ENCODE measurements around the gene PRDM5.

The PRDM5 gene

GRCh38 chr4:120824946-120825345 is 97.6 kb downstream of the PRDM5 start:
- POLR2A ChIA-PET: no interaction called here

DNA sequence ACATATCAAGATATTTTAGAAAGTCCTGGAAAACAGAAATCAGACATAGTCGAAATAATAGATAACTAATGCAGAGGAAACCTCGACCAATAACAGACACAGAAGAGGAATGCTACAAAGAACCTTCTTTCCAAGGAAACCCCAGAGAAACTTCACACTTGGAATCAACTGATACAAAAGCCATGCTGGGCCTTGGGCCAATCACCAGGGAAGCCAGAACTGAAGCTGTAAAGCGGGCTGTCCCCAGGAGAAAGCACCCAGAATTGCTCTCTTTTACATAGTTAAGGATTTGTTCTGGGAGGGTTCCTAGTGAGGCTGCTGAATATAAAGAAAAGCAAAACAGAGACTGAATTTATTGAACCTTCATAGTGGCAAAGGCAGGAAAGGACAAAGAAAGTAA is 100.5 kb downstream of the PRDM5 start:
- ChIA-PET CTCF (no interaction called here), POLR2A (no interaction called here)
- DNase-seq: no peak
- no peaks in the 10 kb centered on the region for H3K36me3 ChIP-seq (ENCODE audit: control insufficient read depth in 4 of 4, insufficient read depth in 4 of 4, low read length in 3 of 4)
- no peaks in the 10 kb centered on the region for H3K9me3 ChIP-seq (ENCODE audit: control extremely low read depth in 1 of 5, control insufficient read depth in 4 of 5, insufficient read depth in 2 of 5, low read depth in 1 of 5, low read length in 4 of 5)
- no peaks in the 10 kb centered on the region for H3K27me3 ChIP-seq (replicated peaks in 2 of 5; ENCODE audit: control insufficient read depth in 4 of 5, insufficient read depth in 5 of 5, low read length in 4 of 5)
- H3K27ac ChIP-seq (ENCODE audit: insufficient read depth in 1 of 2, low read depth in 1 of 2, low read length in 2 of 2, poor library complexity in 1 of 2, severe bottlenecking in 2 of 2): no peak overlapping the region
- H3K4me3 ChIP-seq (ENCODE audit: control insufficient read depth in 1 of 7, extremely low read depth in 1 of 7, insufficient read depth in 4 of 7, low read depth in 2 of 7, low read length in 6 of 7): no peak overlapping the region
- WGBS (ENCODE audit: insufficient coverage): 100% methylated on average over 2 of the region's 3 CpGs
- H3K4me1 ChIP-seq (ENCODE audit: control extremely low read depth in 1 of 4, control insufficient read depth in 4 of 4, insufficient read depth in 4 of 4, low read length in 3 of 4): no peaks in the 10 kb centered on the region

More at GRCh38 chr4:120824946-120825345, 97.6 kb downstream of the PRDM5 start:
- Histone ChIP-seq H3K27me3 (replicated peaks in 2 of 5; ENCODE audit: control insufficient read depth in 4 of 5, insufficient read depth in 5 of 5, low read length in 4 of 5) (no peaks in the 10 kb centered on the region), H3K27ac (ENCODE audit: insufficient read depth in 1 of 2, low read depth in 1 of 2, low read length in 2 of 2, poor library complexity in 1 of 2, severe bottlenecking in 2 of 2) (no peak overlapping the region), H3K4me1 (ENCODE audit: control extremely low read depth in 1 of 4, control insufficient read depth in 4 of 4, insufficient read depth in 4 of 4, low read length in 3 of 4) (no peaks in the 10 kb centered on the region), H3K9me3 (ENCODE audit: control extremely low read depth in 1 of 5, control insufficient read depth in 4 of 5, insufficient read depth in 2 of 5, low read depth in 1 of 5, low read length in 4 of 5) (no peaks in the 10 kb centered on the region), H3K4me3 (ENCODE audit: control insufficient read depth in 1 of 7, extremely low read depth in 1 of 7, insufficient read depth in 4 of 7, low read depth in 2 of 7, low read length in 6 of 7) (no peak overlapping the region), H3K36me3 (ENCODE audit: control insufficient read depth in 4 of 4, insufficient read depth in 4 of 4, low read length in 3 of 4) (no peaks in the 10 kb centered on the region)
- CTCF ChIA-PET: interaction anchor here (1.0 kb wide), 1 partner anchor 19 kb away, joined by 3 read pairs; no protein-coding TSS in a partner anchor
- DNase-seq: no peak

DNA sequence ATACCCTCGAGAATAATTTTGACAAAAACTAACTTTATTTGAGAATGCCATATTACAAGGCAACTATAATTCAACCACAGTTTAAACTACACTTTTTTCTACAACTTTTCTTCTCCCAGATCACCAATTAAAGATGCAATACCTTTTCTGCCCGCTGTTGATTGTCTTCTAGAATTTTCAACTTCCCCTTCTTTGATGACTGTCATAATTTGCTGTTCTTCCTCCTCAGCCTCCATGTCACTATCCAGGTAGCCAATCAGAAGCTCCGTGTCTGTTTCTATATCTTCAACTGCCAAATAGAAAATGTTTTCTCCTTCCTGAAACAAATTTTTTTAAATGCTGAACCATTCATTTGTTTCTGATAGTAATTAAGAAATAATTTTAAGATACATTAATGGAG is 101.5 kb downstream of the PRDM5 start:
- H3K36me3 ChIP-seq (ENCODE audit: control insufficient read depth in 4 of 4, insufficient read depth in 4 of 4, low read length in 3 of 4): no peaks in the 10 kb centered on the region
- CTCF ChIA-PET: interaction anchor here (1.0 kb wide), 1 partner anchor 101 kb away, joined by 3 read pairs; no protein-coding TSS in a partner anchor
- 100% methylated on average over 2 of the region's 3 CpGs for WGBS (ENCODE audit: insufficient coverage)
- DNase-seq: peak in 2 of 3 donors; percentile 48 to 56
- POLR2A ChIA-PET: no interaction called here
- H3K4me1 ChIP-seq (ENCODE audit: control extremely low read depth in 1 of 4, control insufficient read depth in 4 of 4, insufficient read depth in 4 of 4, low read length in 3 of 4): no peaks in the 10 kb centered on the region
- no peaks in the 10 kb centered on the region for H3K27me3 ChIP-seq (replicated peaks in 2 of 5; ENCODE audit: control insufficient read depth in 4 of 5, insufficient read depth in 5 of 5, low read length in 4 of 5)
- H3K4me3 ChIP-seq (ENCODE audit: control insufficient read depth in 1 of 7, extremely low read depth in 1 of 7, insufficient read depth in 4 of 7, low read depth in 2 of 7, low read length in 6 of 7): no peak overlapping the region
- H3K27ac ChIP-seq (ENCODE audit: insufficient read depth in 1 of 2, low read depth in 1 of 2, low read length in 2 of 2, poor library complexity in 1 of 2, severe bottlenecking in 2 of 2): no peak overlapping the region
- no peaks in the 10 kb centered on the region for H3K9me3 ChIP-seq (ENCODE audit: control extremely low read depth in 1 of 5, control insufficient read depth in 4 of 5, insufficient read depth in 2 of 5, low read depth in 1 of 5, low read length in 4 of 5)

DNA sequence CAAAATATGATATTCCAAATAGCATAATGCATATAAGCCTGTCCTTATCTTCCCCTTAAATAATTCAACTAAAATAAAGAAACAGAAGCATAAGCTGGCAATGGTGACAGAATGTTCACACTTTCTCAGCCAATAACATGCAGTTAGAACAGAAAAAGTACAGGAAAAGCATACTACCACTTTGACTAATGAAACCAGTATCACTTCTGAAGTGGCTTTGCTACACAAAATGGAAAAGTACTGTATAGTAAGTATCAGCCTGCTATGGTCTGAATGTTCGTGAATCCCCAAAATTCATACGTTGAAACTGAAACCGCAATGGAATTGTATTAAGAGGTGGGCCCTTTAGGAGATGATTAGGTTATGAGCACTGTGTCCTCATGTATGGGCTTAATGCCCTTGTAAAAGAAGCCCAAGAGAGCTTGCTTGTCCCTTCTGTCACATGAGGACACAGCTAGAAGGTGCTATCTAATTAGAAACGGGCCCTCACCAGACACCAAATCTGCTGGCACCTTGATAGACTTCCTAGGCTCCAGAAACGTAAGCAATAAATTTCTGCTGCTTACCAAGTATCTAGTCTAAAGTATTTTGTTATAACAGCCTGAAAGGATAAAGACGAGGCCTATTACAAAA is 102.6 kb downstream of the PRDM5 start:
- no peak overlapping the region for H3K27ac ChIP-seq (ENCODE audit: insufficient read depth in 1 of 2, low read depth in 1 of 2, low read length in 2 of 2, poor library complexity in 1 of 2, severe bottlenecking in 2 of 2)
- H3K9me3 ChIP-seq (ENCODE audit: control extremely low read depth in 1 of 5, control insufficient read depth in 4 of 5, insufficient read depth in 2 of 5, low read depth in 1 of 5, low read length in 4 of 5): no peaks in the 10 kb centered on the region
- no peaks in the 10 kb centered on the region for H3K27me3 ChIP-seq (replicated peaks in 2 of 5; ENCODE audit: control insufficient read depth in 4 of 5, insufficient read depth in 5 of 5, low read length in 4 of 5)
- 100% methylated on average over 4 of the region's 6 CpGs for WGBS (ENCODE audit: insufficient coverage)
- H3K4me1 ChIP-seq (ENCODE audit: control extremely low read depth in 1 of 4, control insufficient read depth in 4 of 4, insufficient read depth in 4 of 4, low read length in 3 of 4): no peaks in the 10 kb centered on the region
- CTCF ChIA-PET: interaction anchor here (1.0 kb wide), 1 partner anchor 99 kb away, joined by 3 read pairs; no protein-coding TSS in a partner anchor
- no peak for DNase-seq
- H3K4me3 ChIP-seq (ENCODE audit: control insufficient read depth in 1 of 7, extremely low read depth in 1 of 7, insufficient read depth in 4 of 7, low read depth in 2 of 7, low read length in 6 of 7): no peak overlapping the region
- H3K36me3 ChIP-seq (ENCODE audit: control insufficient read depth in 4 of 4, insufficient read depth in 4 of 4, low read length in 3 of 4): no peaks in the 10 kb centered on the region
- POLR2A ChIA-PET: no interaction called here

DNA sequence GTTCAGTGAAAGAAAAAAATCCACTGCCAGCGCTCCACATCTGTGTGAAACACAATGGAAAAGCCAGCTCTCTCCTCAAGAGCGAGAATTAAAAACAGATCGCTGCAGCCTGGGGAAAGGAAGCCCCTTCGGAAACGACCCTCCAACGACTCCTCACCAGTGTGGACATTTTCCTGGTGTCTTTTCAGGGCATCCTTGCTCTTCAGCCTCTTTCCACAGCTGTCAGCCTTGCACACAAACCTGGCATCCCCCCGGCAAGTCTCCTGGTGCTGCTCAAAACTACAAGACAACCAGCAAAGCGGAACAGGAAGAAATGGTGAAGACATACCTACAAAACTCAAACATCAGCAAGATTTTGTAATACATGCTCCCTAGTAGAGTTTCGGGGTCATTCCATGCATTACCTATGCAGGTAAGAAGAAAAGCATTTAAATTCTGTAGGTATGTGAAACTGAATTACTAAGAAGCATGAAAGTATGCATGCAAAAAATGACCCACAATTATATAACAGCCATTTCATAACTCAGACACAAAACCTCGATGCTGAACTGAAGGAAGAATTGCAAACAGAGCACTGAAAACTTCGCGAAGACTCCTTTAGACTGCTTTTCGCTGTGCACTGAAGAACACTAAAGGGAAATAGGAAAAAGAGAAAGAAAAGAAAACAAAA is 106.1 kb downstream of the PRDM5 start:
- no peaks in the 10 kb centered on the region for H3K4me1 ChIP-seq (ENCODE audit: control extremely low read depth in 1 of 4, control insufficient read depth in 4 of 4, insufficient read depth in 4 of 4, low read length in 3 of 4)
- no peak for DNase-seq
- H3K27ac ChIP-seq (ENCODE audit: insufficient read depth in 1 of 2, low read depth in 1 of 2, low read length in 2 of 2, poor library complexity in 1 of 2, severe bottlenecking in 2 of 2): no peak overlapping the region
- 95% methylated on average over 9 of the region's 13 CpGs for WGBS (ENCODE audit: insufficient coverage)
- H3K27me3 ChIP-seq (replicated peaks in 2 of 5; ENCODE audit: control insufficient read depth in 4 of 5, insufficient read depth in 5 of 5, low read length in 4 of 5): no peaks in the 10 kb centered on the region
- peak overlapping the region in 3 of 7 experiments; percentile 6 to 56 (median 25) for H3K4me3 ChIP-seq (ENCODE audit: control insufficient read depth in 1 of 7, extremely low read depth in 1 of 7, insufficient read depth in 4 of 7, low read depth in 2 of 7, low read length in 6 of 7)
- ChIA-PET POLR2A (no interaction called here), CTCF (no interaction called here)
- no peaks in the 10 kb centered on the region for H3K9me3 ChIP-seq (ENCODE audit: control extremely low read depth in 1 of 5, control insufficient read depth in 4 of 5, insufficient read depth in 2 of 5, low read depth in 1 of 5, low read length in 4 of 5)
- no peaks in the 10 kb centered on the region for H3K36me3 ChIP-seq (ENCODE audit: control insufficient read depth in 4 of 4, insufficient read depth in 4 of 4, low read length in 3 of 4)

DNA sequence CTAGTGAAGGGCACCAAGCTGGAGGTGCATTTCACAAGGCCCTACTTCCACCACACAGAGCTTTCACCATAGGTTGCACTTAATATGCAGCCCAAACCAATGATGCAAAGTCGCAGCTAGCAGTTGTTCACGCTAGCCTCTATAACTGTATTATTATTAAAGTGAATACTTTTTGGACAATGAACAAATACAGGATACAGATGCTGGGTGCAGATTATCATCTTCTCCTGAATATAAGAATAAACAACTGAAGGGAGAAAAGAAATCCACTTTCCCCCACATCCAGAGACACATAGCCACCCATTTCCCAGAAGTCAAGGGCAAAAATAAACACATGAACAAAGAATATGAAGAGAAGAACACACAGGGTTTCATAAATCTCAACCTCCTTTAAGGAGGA is 107.2 kb downstream of the PRDM5 start:
- no CpG with 5 or more reads among the region's 2 CpGs for WGBS (ENCODE audit: insufficient coverage)
- ChIA-PET POLR2A (no interaction called here), CTCF (interaction anchor here (1.1 kb wide), 1 partner anchor 15 kb away, joined by 4 read pairs; no protein-coding TSS in a partner anchor)
- H3K27ac ChIP-seq (ENCODE audit: insufficient read depth in 1 of 2, low read depth in 1 of 2, low read length in 2 of 2, poor library complexity in 1 of 2, severe bottlenecking in 2 of 2): no peak overlapping the region
- no peak for DNase-seq
- H3K4me1 ChIP-seq (ENCODE audit: control extremely low read depth in 1 of 4, control insufficient read depth in 4 of 4, insufficient read depth in 4 of 4, low read length in 3 of 4): no peaks in the 10 kb centered on the region
- no peak overlapping the region for H3K4me3 ChIP-seq (ENCODE audit: control insufficient read depth in 1 of 7, extremely low read depth in 1 of 7, insufficient read depth in 4 of 7, low read depth in 2 of 7, low read length in 6 of 7)
- H3K36me3 ChIP-seq (ENCODE audit: control insufficient read depth in 4 of 4, insufficient read depth in 4 of 4, low read length in 3 of 4): no peaks in the 10 kb centered on the region
- no peaks in the 10 kb centered on the region for H3K27me3 ChIP-seq (replicated peaks in 2 of 5; ENCODE audit: control insufficient read depth in 4 of 5, insufficient read depth in 5 of 5, low read length in 4 of 5)
- H3K9me3 ChIP-seq (ENCODE audit: control extremely low read depth in 1 of 5, control insufficient read depth in 4 of 5, insufficient read depth in 2 of 5, low read depth in 1 of 5, low read length in 4 of 5): no peaks in the 10 kb centered on the region

GRCh38 chr4:120814886-120815285 is 107.6 kb downstream of the PRDM5 start:
- CTCF ChIA-PET: interaction anchor here (1.1 kb wide), 1 partner anchor 15 kb away, joined by 4 read pairs; no protein-coding TSS in a partner anchor
- H3K9me3 ChIP-seq (ENCODE audit: control extremely low read depth in 1 of 5, control insufficient read depth in 4 of 5, insufficient read depth in 2 of 5, low read depth in 1 of 5, low read length in 4 of 5): peaks cover 0 to 3% (median 1%) of the 10 kb centered on the region in 5 experiments
- no peak for DNase-seq
- whole genome bisulfite sequencing (ENCODE audit: insufficient coverage): 100% methylated on average over 1 of the region's 2 CpGs
- POLR2A ChIA-PET: no interaction called here
- H3K27me3 ChIP-seq (replicated peaks in 2 of 5; ENCODE audit: control insufficient read depth in 4 of 5, insufficient read depth in 5 of 5, low read length in 4 of 5): no peaks in the 10 kb centered on the region
- H3K27ac ChIP-seq (ENCODE audit: insufficient read depth in 1 of 2, low read depth in 1 of 2, low read length in 2 of 2, poor library complexity in 1 of 2, severe bottlenecking in 2 of 2): no peak overlapping the region
- no peak overlapping the region for H3K4me3 ChIP-seq (ENCODE audit: control insufficient read depth in 1 of 7, extremely low read depth in 1 of 7, insufficient read depth in 4 of 7, low read depth in 2 of 7, low read length in 6 of 7)
- no peaks in the 10 kb centered on the region for H3K4me1 ChIP-seq (ENCODE audit: control extremely low read depth in 1 of 4, control insufficient read depth in 4 of 4, insufficient read depth in 4 of 4, low read length in 3 of 4)
- H3K36me3 ChIP-seq (ENCODE audit: control insufficient read depth in 4 of 4, insufficient read depth in 4 of 4, low read length in 3 of 4): no peaks in the 10 kb centered on the region

Measured in common myeloid progenitor, CD34-positive (primary cell).